ENCODE results near the gene FAM156B.
"Not testable (repeated sequence)": the region's sequence is repeated elsewhere in the genome, so short reads cannot be mapped to it uniquely, and the experiment has no call there.

FAM156B gene

GRCh38 chrX:52930214-52930613 is 33.1 kb downstream of the FAM156B start:
- not testable (repeated sequence) for DNase-seq

DNA sequence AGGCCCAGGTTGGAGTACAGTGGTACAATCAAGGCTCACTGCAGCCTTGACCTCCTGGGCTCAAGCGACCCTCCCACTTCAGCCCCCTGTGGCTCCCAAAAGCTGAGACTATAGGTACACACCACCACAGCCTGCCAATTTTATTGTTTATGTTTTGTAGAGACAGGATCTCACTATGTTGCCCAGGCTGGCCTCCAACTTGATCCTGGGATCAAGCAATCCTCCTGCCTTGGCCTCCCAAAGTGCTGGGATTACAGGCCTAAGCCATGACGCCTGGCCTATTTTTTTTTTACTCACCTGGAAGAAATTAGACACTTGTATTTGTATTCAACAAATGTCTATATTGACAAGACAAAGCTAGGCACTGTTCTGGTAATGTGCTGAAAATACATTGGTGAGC is 36.1 kb downstream of the FAM156B start:
- DNase-seq, result no peak

DNA sequence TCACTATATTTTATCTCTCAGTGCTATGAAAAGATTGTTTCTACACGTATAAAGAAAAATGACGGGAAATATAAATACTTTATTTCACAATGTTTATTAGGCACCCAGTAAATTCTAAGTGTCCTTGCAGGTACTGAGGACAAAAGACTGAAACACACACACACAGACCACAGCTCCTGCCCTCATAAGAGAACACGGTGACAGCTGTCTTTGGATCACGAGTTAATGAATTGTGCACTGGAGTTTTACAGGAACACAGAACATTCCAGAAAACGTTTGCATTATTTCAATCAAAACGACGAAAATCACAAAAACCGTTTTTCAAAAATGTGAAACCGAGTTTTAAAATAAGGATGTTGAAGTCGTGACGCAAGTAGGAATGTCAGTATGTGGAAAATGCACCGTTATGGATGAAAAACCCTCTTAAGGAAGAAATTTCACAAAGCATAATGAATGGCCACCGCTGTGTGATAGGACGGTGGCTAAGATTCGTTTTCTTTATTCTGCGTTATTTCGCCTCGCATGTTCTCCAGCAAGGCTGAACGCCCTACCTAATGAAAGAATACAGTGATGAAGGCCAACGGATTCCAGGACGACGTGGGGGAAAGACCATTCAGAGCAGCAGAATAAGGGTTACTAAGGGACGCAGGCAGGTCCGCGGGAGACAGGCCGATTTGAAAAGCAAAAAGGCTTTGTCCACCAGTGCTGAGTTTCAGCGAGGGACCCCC is 37.0 kb downstream of the FAM156B start:
- no peak for DNase-seq

- DNase-seq, result peak; percentile 86
Measured at GRCh38 chrX:52934704-52935469, 37.8 kb downstream of the FAM156B start.

DNA sequence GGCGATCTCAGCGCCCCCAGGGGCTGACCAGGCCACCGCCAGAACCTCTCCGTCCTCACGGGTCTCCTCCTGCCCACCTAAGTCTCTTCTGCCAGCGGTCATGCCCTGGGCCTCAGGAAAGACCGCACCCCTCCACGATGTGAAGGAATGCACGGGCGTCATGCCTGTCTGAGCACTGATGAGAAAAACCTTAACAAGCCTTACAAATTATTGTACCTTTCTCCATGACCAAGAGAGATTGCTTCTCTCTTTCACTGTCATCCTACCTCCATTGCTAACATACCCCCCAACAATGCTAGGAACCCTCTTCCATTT is 38.3 kb downstream of the FAM156B start:
- not testable (repeated sequence) for DNase-seq

GRCh38 chrX:52940704-52941103 is 43.6 kb downstream of the FAM156B start:
- not testable (repeated sequence) for DNase-seq

DNA sequence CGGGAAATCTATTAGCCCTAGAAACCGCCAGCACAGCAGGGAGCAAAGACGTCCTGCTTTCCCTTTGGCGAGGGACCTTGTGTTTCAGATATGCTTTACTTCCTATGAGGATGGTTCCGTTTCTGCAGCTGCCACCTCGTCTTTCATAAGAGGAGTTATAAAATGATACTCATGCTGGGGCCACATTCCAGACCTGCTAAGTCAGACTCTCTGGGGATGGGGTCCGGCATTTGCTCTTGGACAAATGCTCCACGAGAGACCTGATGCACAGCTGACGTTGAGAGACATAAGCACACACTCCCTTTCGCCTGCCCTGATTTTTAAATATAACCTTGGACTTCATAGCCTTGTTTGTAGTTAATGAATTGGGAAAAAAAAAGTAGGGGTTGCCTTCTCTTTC is 44.6 kb downstream of the FAM156B start:
- DNase-seq, result not testable (repeated sequence)

DNA sequence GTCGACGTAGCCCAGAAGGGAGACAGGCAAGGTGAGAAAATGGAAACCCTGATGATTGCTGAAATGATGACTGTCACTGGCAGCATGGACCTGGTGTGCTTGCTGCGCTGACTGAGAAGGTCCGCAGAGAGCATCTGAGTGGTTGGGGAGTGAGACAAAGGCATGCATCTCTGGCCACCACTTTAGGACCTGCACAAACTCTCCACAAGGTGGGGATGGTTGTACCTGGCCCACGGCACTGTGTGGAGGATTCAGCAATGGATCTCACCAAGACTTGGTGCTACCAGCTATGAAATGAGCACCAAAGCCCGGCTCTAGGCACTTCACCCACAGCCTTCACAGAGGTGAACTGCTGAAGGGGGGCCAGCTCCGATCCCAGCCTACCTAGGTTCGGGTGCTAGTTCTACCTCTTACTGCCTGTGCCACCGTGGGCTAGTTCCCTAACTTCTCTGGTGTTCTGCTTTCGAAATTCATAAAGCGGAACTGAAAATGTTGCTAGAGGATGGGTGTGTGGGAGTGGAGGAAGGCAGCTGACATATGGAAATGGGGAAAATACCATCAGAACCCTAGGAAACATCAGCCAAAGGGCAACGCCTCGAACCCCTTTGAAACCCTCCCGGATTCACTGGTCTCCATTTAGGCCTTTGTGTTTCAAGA is 48.8 kb downstream of the FAM156B start:
- not testable (repeated sequence) for DNase-seq

- not testable (repeated sequence) for DNase-seq
Measured at GRCh38 chrX:52947501-52947900, 50.4 kb downstream of the FAM156B start.

DNA sequence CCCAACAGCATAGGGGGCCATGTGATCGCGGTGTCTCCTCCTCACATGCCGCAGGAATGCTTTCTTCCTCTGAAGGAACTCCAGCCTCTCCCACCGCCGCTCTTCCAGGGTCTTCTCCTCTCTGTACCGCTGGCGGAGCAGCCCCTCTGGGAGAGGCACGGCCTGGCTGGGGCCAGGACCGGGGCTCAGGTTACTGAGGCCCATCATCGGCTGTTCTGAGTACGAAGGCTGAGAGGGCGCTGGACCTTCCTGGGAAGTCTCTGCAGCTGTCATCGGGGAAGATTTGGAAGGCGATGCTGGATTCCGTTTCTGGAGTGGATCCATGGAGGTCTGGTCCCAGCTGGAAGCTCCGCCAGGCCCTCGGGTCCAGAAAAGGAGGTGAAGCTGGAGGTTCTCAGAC is 51.1 kb downstream of the FAM156B start:
- DNase-seq, result not testable (repeated sequence)

GRCh38 chrX:52949325-52949724 is 52.2 kb downstream of the FAM156B start:
- not testable (repeated sequence) for DNase-seq

GRCh38 chrX:52949884-52950283 is 52.8 kb downstream of the FAM156B start:
- DNase-seq, result not testable (repeated sequence)

Measured in stimulated activated CD4-positive, alpha-beta T cell treated with anti-CD3 and anti-CD28 coated beads, Interleukin-12 subunit alpha, Interleukin-12 subunit beta, amount 100 ng/mL, for 4 hours (primary cell).